Aorta (tissue), 5 donors: ENCODE measurements around the gene ANKRD10. TPM values are rescaled to one million over a fixed set of nuclear protein-coding genes. Genes with fewer than 3 reads are reported as not detected.

Experiments used
- ATAC-seq: fragments of 200-7000 bp; cut with Tn5 transposase; one replicate; pipeline ENCODE4 v1.9.1; 2022; ENCODE audit warnings: moderate library complexity; ENCODE audit not compliant: low FRiP score
- DNase-seq, 2 donors: peaks; one replicate each; pipeline ENCODE4 v3.0.0-alpha.2; 2020
- H3K27ac ChIP-seq, 2 donors: one replicate each; pipeline ENCODE4 v1.5.1; 2013; ENCODE audit warnings: low read length in 2 of 2, mild to moderate bottlenecking in 2 of 2, moderate library complexity in 2 of 2, control low read depth in 1 of 2, inconsistent platforms in 1 of 2, low read depth in 1 of 2
- H3K27me3 ChIP-seq, 2 donors: one replicate each; pipeline ENCODE4 v1.6.1; 2013; ENCODE audit warnings: control low read depth in 1 of 2, low read length in 1 of 2, mild to moderate bottlenecking in 1 of 2, moderate library complexity in 1 of 2; ENCODE audit not compliant: insufficient read depth in 2 of 2, control insufficient read depth in 1 of 2
- H3K36me3 ChIP-seq, 2 donors: one replicate each; pipeline ENCODE4 v1.6.1; 2013; ENCODE audit warnings: control low read depth in 1 of 2, low read length in 1 of 2, mild to moderate bottlenecking in 1 of 2; ENCODE audit not compliant: insufficient read depth in 2 of 2, control insufficient read depth in 1 of 2
- H3K4me1 ChIP-seq, 2 donors: one replicate each; pipeline ENCODE4 v1.6.1; 2013; ENCODE audit warnings: low read length in 2 of 2, control low read depth in 1 of 2, mild to moderate bottlenecking in 1 of 2, moderate library complexity in 1 of 2; ENCODE audit not compliant: insufficient read depth in 2 of 2, control insufficient read depth in 1 of 2
- H3K4me3 ChIP-seq, 2 donors: one replicate each; pipeline ENCODE4 v1.5.1; 2013; ENCODE audit warnings: low read length in 2 of 2, control low read depth in 1 of 2, mild to moderate bottlenecking in 1 of 2
- H3K9me3 ChIP-seq: one replicate; pipeline ENCODE4 v1.6.1; 2013; ENCODE audit warnings: mild to moderate bottlenecking, low read length; ENCODE audit not compliant: control insufficient read depth
- WGBS, 2 donors: extraction: QIAGEN DNeasy Blood & Tissue Kit; methylation state at CpG; one replicate each; pipeline ENCODE4 v1.1.7; 2013; 5-methylcytosine and 5-hydroxymethylcytosine counted together
- intact Hi-C, 2 donors: fragments of 100-400 bp; cut with DNase I; formaldehyde crosslinking; loops; one replicate each; pipeline versions ENCODE4 v1.14.2 to v1.15.0; 2022
- polyA plus RNA-seq, 2 donors: library from polyadenylated mRNA; stranded (reverse); fragments of 200-250 nt; gene quantifications; one replicate each; pipeline ENCODE4 v1.2.3, GENCODE V29; 2013
- total RNA-seq, 2 donors: library from RNA; stranded (reverse); fragmentation: NEBNext Ultra II Directional; extraction: Animal tissue kit (Norgen Biotek cat#: 25700); gene quantifications; one replicate each; pipeline ENCODE4 v1.2.1, GENCODE V29; 2021
- donor health status: healthy with polysubstance abuse.
- donor health status: Bipolar disorder and iron deficiency.
- donor health status: DM: no; HTN: no; CAD: no.
- donor health status: DM: no; HTN: no; CAD: no.
- donor health status: DM: yes; HTN: yes; CAD: no.

The ANKRD10 gene
- total and polyA plus RNA-seq, 4 donors, result 44.1 to 275 (median 168) TPM

DNA sequence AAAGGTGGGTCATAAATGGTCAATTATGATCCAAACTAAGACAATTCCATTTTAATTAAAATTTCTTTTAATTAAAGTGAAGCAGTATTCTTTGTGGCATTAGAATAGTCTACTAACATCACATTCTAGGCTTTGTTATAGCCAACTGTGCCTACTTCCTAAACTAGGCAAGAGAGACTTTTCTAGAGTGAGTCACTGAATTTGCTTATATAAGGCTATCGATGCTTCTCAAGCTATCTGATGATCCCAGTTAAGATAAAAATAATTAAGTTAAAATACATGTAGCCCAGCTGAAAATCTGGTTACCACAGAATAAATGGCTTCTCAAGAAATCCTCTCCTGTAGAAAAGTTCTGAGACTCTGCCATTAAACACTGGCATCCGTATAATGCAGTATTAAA lies 12.5 kb downstream of the ANKRD10 start:
- DNase-seq, result no peak
- Histone ChIP-seq H3K27ac (no peak overlapping the region), H3K4me3 (no peak overlapping the region), H3K9me3 (no peaks in the 10 kb centered on the region), H3K27me3 (no peaks in the 10 kb centered on the region), H3K4me1 (no peaks in the 10 kb centered on the region), H3K36me3 (no peaks in the 10 kb centered on the region)
- WGBS, 2 donors, result 63 to 77% methylated on average over 2 of the region's 2 CpGs
- ATAC-seq, result no peak
- intact Hi-C loops, result no loop called here

DNA sequence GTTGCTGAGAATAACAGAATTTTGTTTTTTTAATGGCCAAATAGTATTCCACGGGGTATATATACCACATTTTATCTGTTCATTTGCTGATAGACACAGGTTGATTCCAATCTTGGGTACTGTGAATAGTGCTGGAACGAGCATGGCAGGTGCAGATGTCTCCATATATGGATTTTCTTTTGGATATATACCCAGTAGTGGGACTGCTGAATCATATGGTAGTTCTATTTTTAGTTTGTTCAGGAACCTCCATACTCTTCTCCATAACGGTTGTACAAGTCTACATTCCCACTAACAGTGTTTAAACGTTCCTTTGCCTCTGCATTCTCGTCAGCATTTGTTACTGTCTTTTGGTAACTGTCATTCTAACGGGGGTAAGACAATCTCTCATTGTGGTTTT lies 17.3 kb downstream of the ANKRD10 start:
- no peak overlapping the region for H3K27ac ChIP-seq
- intact Hi-C loops, result no loop called here
- no peaks in the 10 kb centered on the region for H3K27me3 ChIP-seq
- no peak for ATAC-seq
- H3K4me1 ChIP-seq, result no peaks in the 10 kb centered on the region
- no peak for DNase-seq
- H3K9me3 ChIP-seq, result no peaks in the 10 kb centered on the region
- H3K36me3 ChIP-seq, result peaks cover 0 to 2% of the 10 kb centered on the region in 2 donors
- WGBS, 2 donors, result 75 to 77% methylated on average over 6 of the region's 6 CpGs
- H3K4me3 ChIP-seq, result no peak overlapping the region

DNA sequence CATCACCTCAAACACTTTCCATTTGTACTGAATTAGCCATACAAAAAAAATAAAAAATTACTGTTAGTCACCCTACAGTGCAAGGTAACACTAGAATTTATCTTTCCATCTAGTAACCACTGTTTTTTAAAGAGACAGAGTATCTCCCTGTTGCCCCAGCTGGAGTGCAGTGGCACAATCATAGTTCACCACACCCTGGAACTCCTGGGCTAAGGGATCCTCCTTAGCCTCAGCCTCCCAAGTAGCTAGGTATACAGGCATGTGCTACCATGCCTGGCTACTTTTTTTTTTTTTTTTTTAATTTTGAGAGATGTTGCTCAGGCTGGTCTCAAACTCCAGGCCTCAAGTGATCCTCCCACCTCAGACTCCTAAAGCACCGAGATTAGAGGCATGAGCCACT lies 17.9 kb downstream of the ANKRD10 start:
- intact Hi-C loops, result no loop called here
- no peaks in the 10 kb centered on the region for H3K4me1 ChIP-seq
- no peak for ATAC-seq
- DNase-seq, result no peak
- H3K4me3 ChIP-seq, result no peak overlapping the region
- peaks cover 0 to 2% of the 10 kb centered on the region in 2 donors for H3K36me3 ChIP-seq
- no peak overlapping the region for H3K27ac ChIP-seq
- WGBS, 2 donors, result 95 to 100% methylated on average over 1 of the region's 1 CpG
- H3K27me3 ChIP-seq, result no peaks in the 10 kb centered on the region
- no peaks in the 10 kb centered on the region for H3K9me3 ChIP-seq

DNA sequence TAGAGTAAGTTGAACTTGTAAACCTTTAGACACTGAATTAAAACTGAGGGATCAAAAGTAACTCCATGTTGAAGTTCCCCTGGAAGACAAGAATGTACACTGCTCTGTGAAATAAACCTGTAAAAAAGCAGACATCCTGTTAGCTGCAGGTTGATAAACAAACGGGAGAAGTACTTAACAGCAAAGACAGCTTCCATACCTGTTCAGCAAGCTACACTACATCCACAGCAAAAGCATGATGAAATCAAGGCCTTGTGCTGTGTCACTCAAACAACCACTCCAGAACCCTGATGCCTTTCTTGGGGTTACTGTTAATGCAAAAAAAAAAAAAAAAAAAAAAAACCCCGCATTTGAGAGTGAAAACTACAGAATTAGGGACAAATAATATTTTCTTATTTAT lies 20.8 kb downstream of the ANKRD10 start:
- Histone ChIP-seq H3K36me3 (peaks cover 0 to 2% of the 10 kb centered on the region in 2 donors), H3K4me1 (no peaks in the 10 kb centered on the region)
- intact Hi-C loops, result no loop called here

DNA sequence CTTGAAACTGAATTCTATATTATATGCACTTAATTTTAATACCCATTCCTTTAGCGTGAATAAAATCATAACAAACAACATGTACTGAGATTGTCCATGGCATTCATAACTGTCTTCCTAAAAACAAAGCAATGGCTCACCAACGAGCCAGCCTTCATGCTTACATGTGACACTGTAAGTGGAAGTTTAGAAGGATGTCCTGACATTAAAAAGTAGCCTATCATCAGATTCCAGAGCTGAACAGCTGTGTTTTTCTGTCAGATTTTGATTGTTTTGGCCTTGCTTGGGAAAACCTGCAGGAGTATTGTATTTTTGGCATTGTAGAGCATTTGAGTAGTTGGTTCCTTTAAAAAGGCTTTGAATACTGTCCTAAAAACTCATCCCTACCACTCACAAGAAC lies 21.3 kb downstream of the ANKRD10 start:
- ATAC-seq, result no peak
- no peaks in the 10 kb centered on the region for H3K4me1 ChIP-seq
- H3K27ac ChIP-seq, result no peak overlapping the region
- peaks cover 0 to 2% of the 10 kb centered on the region in 2 donors for H3K36me3 ChIP-seq
- intact Hi-C loops, result no loop called here
- DNase-seq, result no peak
- WGBS, 2 donors, result 67 to 70% methylated on average over 2 of the region's 2 CpGs
- H3K27me3 ChIP-seq, result no peaks in the 10 kb centered on the region
- H3K4me3 ChIP-seq, result no peak overlapping the region
- no peaks in the 10 kb centered on the region for H3K9me3 ChIP-seq

More for the DNA sequence above, 20.8 kb downstream of the ANKRD10 start:
- Histone ChIP-seq H3K9me3 (no peaks in the 10 kb centered on the region), H3K27me3 (no peaks in the 10 kb centered on the region), H3K27ac (no peak overlapping the region), H3K4me3 (no peak overlapping the region)
- no peak for DNase-seq
- no peak for ATAC-seq
- 87 to 91% methylated on average over 2 of the region's 2 CpGs for WGBS, 2 donors

DNA sequence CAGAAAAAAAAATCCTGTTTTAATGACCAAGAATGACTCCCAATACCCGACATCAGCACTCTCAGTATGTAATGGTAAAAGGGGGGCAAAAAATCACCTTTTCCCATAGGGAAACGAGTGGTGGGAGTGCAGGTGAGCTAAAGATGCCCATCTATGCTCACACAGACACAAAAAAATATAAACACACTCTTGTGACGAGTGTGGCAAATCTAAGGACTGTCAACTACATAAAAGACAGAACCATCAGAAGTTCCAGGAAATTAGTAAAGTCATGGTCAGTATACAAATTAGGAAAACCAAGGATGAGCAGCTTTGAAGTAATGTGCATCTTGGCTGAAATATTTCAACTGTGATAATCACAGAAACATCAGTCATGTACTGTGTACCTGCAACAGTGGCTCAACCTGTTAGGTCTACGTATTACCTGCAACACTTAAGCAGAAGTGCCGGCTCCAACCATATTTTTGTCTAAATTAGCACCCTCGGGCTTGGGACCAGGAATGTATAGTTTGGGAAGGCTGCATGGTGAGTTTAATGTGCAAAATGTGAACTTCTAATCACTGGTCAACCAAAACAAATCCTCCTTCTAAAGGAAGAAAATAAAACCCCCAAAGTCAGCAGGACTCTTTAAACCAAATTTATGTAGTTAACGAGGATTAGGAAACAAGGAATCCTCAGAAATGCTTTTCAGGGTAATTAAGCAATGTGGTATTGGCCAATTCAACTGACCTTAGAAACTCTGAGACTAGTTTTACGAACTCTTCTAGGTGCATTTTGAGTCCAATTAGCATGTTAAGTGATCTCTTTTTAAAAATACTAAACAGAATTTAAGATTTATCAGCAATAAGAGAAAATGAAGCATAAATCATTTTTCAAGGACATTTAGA lies 24.3 kb downstream of the ANKRD10 start:
- ATAC-seq (no peak), DNase-seq (no peak)
- no peak overlapping the region for H3K27ac ChIP-seq
- H3K4me3 ChIP-seq, result no peak overlapping the region
- no peaks in the 10 kb centered on the region for H3K27me3 ChIP-seq
- H3K9me3 ChIP-seq, result no peaks in the 10 kb centered on the region
- 80% methylated on average over 8 of the region's 8 CpGs for WGBS, 2 donors
- H3K4me1 ChIP-seq, result no peaks in the 10 kb centered on the region
- intact Hi-C loops, result no loop called here
- peaks cover 0 to 2% of the 10 kb centered on the region in 2 donors for H3K36me3 ChIP-seq

DNA sequence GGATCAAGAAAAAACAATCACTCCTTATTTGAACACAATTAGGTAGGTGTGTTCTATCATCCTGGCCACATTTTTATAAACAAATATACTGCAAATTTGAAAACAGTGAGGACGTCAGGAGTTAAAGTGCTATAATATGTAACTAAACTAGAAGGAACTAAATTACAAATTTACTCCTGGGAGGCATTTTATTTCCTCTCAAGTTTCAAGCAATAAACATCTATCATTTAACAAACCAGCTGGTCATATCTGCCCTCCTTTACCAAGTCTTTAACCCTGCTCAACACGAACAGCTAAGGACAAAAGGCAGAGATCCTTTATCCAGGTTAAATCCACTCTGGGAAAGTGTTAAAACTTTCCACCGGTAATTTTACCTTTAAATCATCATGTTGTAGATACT lies 26.5 kb downstream of the ANKRD10 start:
- H3K4me3 ChIP-seq, result no peak overlapping the region
- H3K4me1 ChIP-seq, result no peaks in the 10 kb centered on the region
- H3K27me3 ChIP-seq, result no peaks in the 10 kb centered on the region
- intact Hi-C loops, result no loop called here
- no peaks in the 10 kb centered on the region for H3K9me3 ChIP-seq
- DNase-seq (no peak), ATAC-seq (no peak)
- peaks cover 0 to 2% of the 10 kb centered on the region in 2 donors for H3K36me3 ChIP-seq
- H3K27ac ChIP-seq, result no peak overlapping the region
- WGBS, 2 donors, result 68 to 80% methylated on average over 3 of the region's 3 CpGs

DNA sequence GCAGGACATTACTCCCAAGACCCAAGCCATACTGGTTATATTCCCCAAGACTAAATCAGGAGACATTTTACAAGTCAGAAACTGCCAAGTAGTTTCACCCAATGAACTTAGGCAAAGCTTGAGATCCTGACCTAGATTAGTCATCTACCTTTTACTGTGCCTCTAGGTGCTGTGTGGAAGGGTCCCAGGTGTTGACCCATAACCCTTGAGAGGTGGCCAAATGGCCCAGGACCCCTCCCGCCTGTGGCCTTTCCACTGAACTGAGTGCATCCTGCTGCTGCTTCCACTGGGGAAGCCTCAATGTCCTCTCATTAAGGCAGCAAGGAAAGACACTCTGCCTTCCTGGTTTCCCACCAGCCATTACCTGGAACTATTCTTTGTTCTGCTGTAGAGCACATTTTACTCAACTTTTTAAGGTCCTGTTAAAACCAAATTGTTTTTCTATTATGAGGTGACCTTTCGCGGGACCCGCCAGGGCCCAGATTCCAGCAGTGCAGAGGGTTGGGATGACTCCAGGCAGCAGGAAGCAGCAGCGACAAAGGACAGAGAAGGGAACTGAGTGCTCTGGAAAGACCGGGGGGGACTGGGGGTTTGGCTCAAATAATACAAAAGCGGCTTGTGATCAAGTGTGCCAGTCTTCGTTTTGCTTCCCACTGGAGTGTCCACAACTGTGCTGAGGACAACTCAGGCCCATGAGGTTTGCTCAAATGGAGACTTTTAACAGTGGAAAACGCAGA lies 27.1 kb downstream of the ANKRD10 start:
- 45 to 47% methylated on average over 9 of the region's 9 CpGs for WGBS, 2 donors
- Histone ChIP-seq H3K9me3 (no peaks in the 10 kb centered on the region), H3K27me3 (no peaks in the 10 kb centered on the region), H3K36me3 (no peaks in the 10 kb centered on the region), H3K4me3 (no peak overlapping the region), H3K4me1 (no peaks in the 10 kb centered on the region), H3K27ac (no peak overlapping the region)
- DNase-seq, result no peak
- intact Hi-C loops, result no loop called here
- peak; percentile 26 for ATAC-seq
